HEK293 (cell line): ENCODE measurements around the gene WDR75.

Experiments
- CTCF ChIA-PET: fragments of 350-600 bp; formaldehyde crosslinking; extraction: SDS; loops from one replicate; lab custom pipeline; 2021; ENCODE audit warnings: antibody characterized with exemption; lab: Yijun Ruan, JAX
- POLR2A ChIA-PET: fragments of 300-600 bp; formaldehyde crosslinking; extraction: SDS; loops from one replicate; lab custom pipeline; 2020; ENCODE audit warnings: antibody characterized with exemption, inconsistent platforms; lab: Yijun Ruan, JAX
- H3K27ac ChIP-seq: fragments of 200-500 bp; sonication (Bioruptor generic); 2 replicates; pipeline ENCODE4 v1.5.1; 2014; ENCODE audit warnings: low read depth, low read length, control low read depth, inconsistent platforms; ENCODE audit errors: extremely low read depth
- H3K36me3 ChIP-seq, 2 experiments: fragments of 200-500 bp in 1 of 2; sonication (Bioruptor generic) in 1 of 2; 1 replicate in 1 of 2; 2 replicates in 1 of 2; pipeline ENCODE4 v1.5.1; 2014 to 2017; ENCODE audit warnings: inconsistent platforms in 2 of 2, low read length in 2 of 2; ENCODE audit not compliant: control insufficient read depth in 2 of 2, insufficient read depth in 1 of 2
- H3K4me1 ChIP-seq: fragments of 200-500 bp; sonication (Bioruptor generic); 2 replicates; pipeline ENCODE4 v1.5.1; 2014; ENCODE audit warnings: mild to moderate bottlenecking, low read length, inconsistent platforms; ENCODE audit not compliant: control insufficient read depth, insufficient read depth
- H3K4me3 ChIP-seq: 2 replicates; pipeline ENCODE4 v1.5.1; 2011; ENCODE audit warnings: low read depth, mild to moderate bottlenecking, control low read depth, low read length, moderate library complexity
- H3K9me3 ChIP-seq: fragments of 200-500 bp; sonication (Bioruptor generic); 2 replicates; pipeline ENCODE4 v1.5.1; 2014; ENCODE audit warnings: low read depth, low read length, inconsistent platforms; ENCODE audit not compliant: control insufficient read depth, insufficient read depth
- BCL6B ChIP-seq: fragments of 450-650 bp; formaldehyde crosslinking; IDR thresholded peaks from 2 replicates; pipeline ENCODE4 v1.5.1; 2017; ENCODE audit warnings: missing biosample characterization, missing genetic modification characterization
- GFI1B ChIP-seq: fragments of 450-650 bp; formaldehyde crosslinking; IDR thresholded peaks from 2 replicates; pipeline ENCODE4 v1.5.1; 2016; ENCODE audit warnings: missing biosample characterization, missing genetic modification characterization
- OVOL3 ChIP-seq: fragments of 450-650 bp; formaldehyde crosslinking; IDR thresholded peaks from 2 replicates; pipeline ENCODE4 v1.5.1; 2016; ENCODE audit warnings: missing biosample characterization, missing genetic modification characterization
- TCF7L2 ChIP-seq: IDR thresholded peaks from 2 replicates; pipeline ENCODE4 v1.6.1; 2011; ENCODE audit warnings: low read depth, mild to moderate bottlenecking, inconsistent platforms, low read length, moderate library complexity, borderline replicate concordance
- ZBTB7A ChIP-seq: fragments of 450-650 bp; formaldehyde crosslinking; IDR thresholded peaks from 2 replicates; pipeline ENCODE4 v1.5.1; 2016; ENCODE audit warnings: low read depth, missing biosample characterization, missing genetic modification characterization
- ZNF266 ChIP-seq: fragments of 450-650 bp; formaldehyde crosslinking; IDR thresholded peaks from 2 replicates; pipeline ENCODE4 v1.5.1; 2016; ENCODE audit warnings: missing biosample characterization, missing genetic modification characterization, low read depth
- ZNF311 ChIP-seq: fragments of 450-650 bp; formaldehyde crosslinking; IDR thresholded peaks from 2 replicates; pipeline ENCODE4 v1.5.1; 2017; ENCODE audit warnings: missing biosample characterization, missing genetic modification characterization, borderline replicate concordance
- ZNF521 ChIP-seq: fragments of 450-650 bp; formaldehyde crosslinking; IDR thresholded peaks from 2 replicates; pipeline ENCODE4 v1.5.1; 2017; ENCODE audit warnings: missing biosample characterization, mild to moderate bottlenecking, missing genetic modification characterization
- ZNF560 ChIP-seq: fragments of 450-650 bp; formaldehyde crosslinking; IDR thresholded peaks from 2 replicates; pipeline ENCODE4 v1.5.1; 2017; ENCODE audit warnings: missing biosample characterization, missing genetic modification characterization, borderline replicate concordance
- ZNF561 ChIP-seq: fragments of 450-650 bp; IDR thresholded peaks from 2 replicates; pipeline ENCODE4 v1.5.1; 2018; ENCODE audit warnings: missing biosample characterization, missing genetic modification characterization, borderline replicate concordance
- ZNF670 ChIP-seq: fragments of 450-650 bp; formaldehyde crosslinking; IDR thresholded peaks from 2 replicates; pipeline ENCODE4 v1.5.1; 2016; ENCODE audit warnings: missing biosample characterization, missing genetic modification characterization, low read depth
- ZNF692 ChIP-seq: fragments of 450-650 bp; formaldehyde crosslinking; IDR thresholded peaks from 2 replicates; pipeline ENCODE4 v1.5.1; 2016; ENCODE audit warnings: missing biosample characterization, missing genetic modification characterization
- ZNF791 ChIP-seq: fragments of 450-650 bp; formaldehyde crosslinking; IDR thresholded peaks from 2 replicates; pipeline ENCODE4 v1.5.1; 2016; ENCODE audit warnings: missing biosample characterization, missing genetic modification characterization
- ZSCAN16 ChIP-seq: fragments of 450-650 bp; formaldehyde crosslinking; IDR thresholded peaks from 2 replicates; pipeline ENCODE4 v1.5.1; 2016; ENCODE audit warnings: missing biosample characterization, missing genetic modification characterization
- ZSCAN23 ChIP-seq: fragments of 450-650 bp; formaldehyde crosslinking; IDR thresholded peaks from 2 replicates; pipeline ENCODE4 v1.5.1; 2016; ENCODE audit warnings: missing biosample characterization, missing genetic modification characterization
- TF ChIP-seq, protein P1 (sequence below): fragments of 450-650 bp; formaldehyde crosslinking; IDR thresholded peaks from 2 replicates; pipeline ENCODE4 v1.5.1; 2016; ENCODE audit warnings: missing biosample characterization, missing genetic modification characterization, borderline replicate concordance

Gene WDR75

GRCh38 chr2:189505492-189505891, 64.2 kb downstream of the WDR75 start (continued):
- TF ChIP-seq, protein P1, sequence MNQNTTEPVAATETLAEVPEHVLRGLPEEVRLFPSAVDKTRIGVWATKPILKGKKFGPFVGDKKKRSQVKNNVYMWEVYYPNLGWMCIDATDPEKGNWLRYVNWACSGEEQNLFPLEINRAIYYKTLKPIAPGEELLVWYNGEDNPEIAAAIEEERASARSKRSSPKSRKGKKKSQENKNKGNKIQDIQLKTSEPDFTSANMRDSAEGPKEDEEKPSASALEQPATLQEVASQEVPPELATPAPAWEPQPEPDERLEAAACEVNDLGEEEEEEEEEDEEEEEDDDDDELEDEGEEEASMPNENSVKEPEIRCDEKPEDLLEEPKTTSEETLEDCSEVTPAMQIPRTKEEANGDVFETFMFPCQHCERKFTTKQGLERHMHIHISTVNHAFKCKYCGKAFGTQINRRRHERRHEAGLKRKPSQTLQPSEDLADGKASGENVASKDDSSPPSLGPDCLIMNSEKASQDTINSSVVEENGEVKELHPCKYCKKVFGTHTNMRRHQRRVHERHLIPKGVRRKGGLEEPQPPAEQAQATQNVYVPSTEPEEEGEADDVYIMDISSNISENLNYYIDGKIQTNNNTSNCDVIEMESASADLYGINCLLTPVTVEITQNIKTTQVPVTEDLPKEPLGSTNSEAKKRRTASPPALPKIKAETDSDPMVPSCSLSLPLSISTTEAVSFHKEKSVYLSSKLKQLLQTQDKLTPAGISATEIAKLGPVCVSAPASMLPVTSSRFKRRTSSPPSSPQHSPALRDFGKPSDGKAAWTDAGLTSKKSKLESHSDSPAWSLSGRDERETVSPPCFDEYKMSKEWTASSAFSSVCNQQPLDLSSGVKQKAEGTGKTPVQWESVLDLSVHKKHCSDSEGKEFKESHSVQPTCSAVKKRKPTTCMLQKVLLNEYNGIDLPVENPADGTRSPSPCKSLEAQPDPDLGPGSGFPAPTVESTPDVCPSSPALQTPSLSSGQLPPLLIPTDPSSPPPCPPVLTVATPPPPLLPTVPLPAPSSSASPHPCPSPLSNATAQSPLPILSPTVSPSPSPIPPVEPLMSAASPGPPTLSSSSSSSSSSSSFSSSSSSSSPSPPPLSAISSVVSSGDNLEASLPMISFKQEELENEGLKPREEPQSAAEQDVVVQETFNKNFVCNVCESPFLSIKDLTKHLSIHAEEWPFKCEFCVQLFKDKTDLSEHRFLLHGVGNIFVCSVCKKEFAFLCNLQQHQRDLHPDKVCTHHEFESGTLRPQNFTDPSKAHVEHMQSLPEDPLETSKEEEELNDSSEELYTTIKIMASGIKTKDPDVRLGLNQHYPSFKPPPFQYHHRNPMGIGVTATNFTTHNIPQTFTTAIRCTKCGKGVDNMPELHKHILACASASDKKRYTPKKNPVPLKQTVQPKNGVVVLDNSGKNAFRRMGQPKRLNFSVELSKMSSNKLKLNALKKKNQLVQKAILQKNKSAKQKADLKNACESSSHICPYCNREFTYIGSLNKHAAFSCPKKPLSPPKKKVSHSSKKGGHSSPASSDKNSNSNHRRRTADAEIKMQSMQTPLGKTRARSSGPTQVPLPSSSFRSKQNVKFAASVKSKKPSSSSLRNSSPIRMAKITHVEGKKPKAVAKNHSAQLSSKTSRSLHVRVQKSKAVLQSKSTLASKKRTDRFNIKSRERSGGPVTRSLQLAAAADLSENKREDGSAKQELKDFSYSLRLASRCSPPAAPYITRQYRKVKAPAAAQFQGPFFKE (tag by site-specific recombination), result no peak
- no peak for TF ChIP-seq OVOL3 (tag by site-specific recombination)
- no peak for TF ChIP-seq BCL6B (tag by site-specific recombination)
- no peak for TF ChIP-seq ZBTB7A (tag by site-specific recombination)
- TF ChIP-seq ZNF521 (tag by site-specific recombination), result no peak
- TF ChIP-seq TCF7L2, result no peak
- TF ChIP-seq ZSCAN16, result no peak
- no peak for TF ChIP-seq ZNF266 (tag by site-specific recombination)
- no peak for TF ChIP-seq GFI1B (tag by site-specific recombination)
- TF ChIP-seq ZNF670 (tag by site-specific recombination), result no peak
- no peak for TF ChIP-seq ZNF311 (tag by site-specific recombination)
- TF ChIP-seq ZNF692 (tag by site-specific recombination), result no peak
- TF ChIP-seq ZNF560 (tag by site-specific recombination), result no peak
- TF ChIP-seq ZSCAN23, result no peak

GRCh38 chr2:189506514-189506976, 65.3 kb downstream of the WDR75 start:
- no peaks in the 10 kb centered on the region for H3K9me3 ChIP-seq
- CTCF ChIA-PET, result interaction anchor here (0.6 kb wide), 2 partner anchors 155 to 983 kb away, joined by 3 to 4 read pairs; no protein-coding TSS in a partner anchor
- POLR2A ChIA-PET, result no interaction called here

More at GRCh38 chr2:189506514-189506976, 65.3 kb downstream of the WDR75 start:
- Histone ChIP-seq H3K27ac (no peak overlapping the region), H3K4me3 (no peak overlapping the region)
- TF ChIP-seq ZNF791 (tag by site-specific recombination) (no peak), ZNF561 (tag by site-specific recombination) (no peak)
- TF ChIP-seq, all 188 proteins: peak for 0
- no peaks in the 10 kb centered on the region for H3K36me3 ChIP-seq
- no peaks in the 10 kb centered on the region for H3K4me1 ChIP-seq
